Airway epithelial cell (primary cell): Measurements from ENCODE around the gene PTCHD1. TPM values are rescaled to one million over a fixed set of nuclear protein-coding genes. Genes with fewer than 3 reads are reported as not detected.

Experiments
- total RNA-seq: library from RNA; depleted of rRNA; stranded (reverse); fragments of >200 nt; gene quantifications from 2 replicates; pipeline ENCODE4 v1.2.3, GENCODE V29; 2015

Gene PTCHD1
- not detected in 2 replicates for total RNA-seq

GRCh38 chrX:23334848-23335599 lies at the start of gene PTCHD1:
Gene PTCHD1 (plus strand): TSS chrX:23334849. CDS start chrX:23334876, 27 bp downstream.

